NCI-H128 (cell line): ENCODE measurements around the gene C1orf52.
A peak's percentile ranks its signal among the peaks of the same experiment; 100 is the strongest.
"Not testable (repeated sequence)": the region's sequence is repeated elsewhere in the genome, so short reads cannot be mapped to it uniquely, and the experiment has no call there.

Experiments
- DNase-seq: peaks from one replicate; lab custom pipeline; 2025; ENCODE audit not compliant: unreplicated experiment; lab: John Stamatoyannopoulos, UW

C1orf52 gene

GRCh38 chr1:85278853-85279314, 19.4 kb upstream of the C1orf52 start:
- no peak for DNase-seq

- no peak for DNase-seq
These were observed 18.3 kb upstream of the C1orf52 start for GRCh38 chr1:85277802-85278201.

- no peak for DNase-seq
These were observed 17.6 kb upstream of the C1orf52 start for GRCh38 chr1:85276978-85277639.

- DNase-seq = peak; percentile 96
These were observed 16.9 kb upstream of the C1orf52 start, which contains the start of gene BCL10 for GRCh38 chr1:85276215-85276977. TSS of gene BCL10 (minus strand) at chr1:85276632. CDS start at chr1:85276352, 280 bp downstream.

GRCh38 chr1:85275701-85276214, 16.3 kb upstream of the C1orf52 start:
- DNase-seq = no peak

GRCh38 chr1:85274969-85275453, 15.5 kb upstream of the C1orf52 start:
- DNase-seq = no peak

- DNase-seq = no peak
These were observed 13.9 kb upstream of the C1orf52 start for GRCh38 chr1:85273397-85273796.

GRCh38 chr1:85268801-85269585, 9.5 kb upstream of the C1orf52 start:
- no peak for DNase-seq

- no peak for DNase-seq
These were observed 7.9 kb upstream of the C1orf52 start for GRCh38 chr1:85267313-85267712.

- DNase-seq = no peak
These were observed 4.7 kb upstream of the C1orf52 start for GRCh38 chr1:85264150-85264549.

GRCh38 chr1:85262985-85263384, 3.5 kb upstream of the C1orf52 start:
- no peak for DNase-seq

GRCh38 chr1:85259912-85260274, 431 bp upstream of the C1orf52 start:
- no peak for DNase-seq

GRCh38 chr1:85258536-85259117, 835 bp downstream of the C1orf52 start:
- DNase-seq = no peak

GRCh38 chr1:85249042-85249441, 10.4 kb downstream of the C1orf52 start:
- DNase-seq = not testable (repeated sequence)

GRCh38 chr1:85245891-85246290, 13.6 kb downstream of the C1orf52 start:
- DNase-seq = no peak

- DNase-seq = no peak
These were observed 14.0 kb downstream of the C1orf52 start for GRCh38 chr1:85245456-85245855.

GRCh38 chr1:85244271-85245061, 15.0 kb downstream of the C1orf52 start:
- no peak for DNase-seq

- no peak for DNase-seq
These were observed 16.1 kb downstream of the C1orf52 start for GRCh38 chr1:85243372-85243771.

GRCh38 chr1:85240643-85241042, 18.8 kb downstream of the C1orf52 start:
- no peak for DNase-seq

GRCh38 chr1:85240174-85240601, 19.3 kb downstream of the C1orf52 start:
- DNase-seq = no peak
